Endodermal cell (in vitro differentiated cells): ENCODE measurements around the gene AKAP4. TPM values are rescaled to one million over a fixed set of nuclear protein-coding genes. Genes with fewer than 3 reads are reported as not detected.

Source experiments
- DNase-seq: peaks from one replicate; pipeline ENCODE4 v3.0.0-alpha.2; 2017
- H3K27ac ChIP-seq: 2 replicates; pipeline ENCODE4 v1.5.1; 2013; ENCODE audit warnings: mild to moderate bottlenecking, low read depth, low read length, moderate library complexity
- H3K27me3 ChIP-seq: 2 replicates; pipeline ENCODE4 v1.6.1; 2013; ENCODE audit warnings: mild to moderate bottlenecking, low read length, moderate library complexity; ENCODE audit not compliant: insufficient read depth, control insufficient read depth, poor library complexity, severe bottlenecking
- H3K36me3 ChIP-seq: 2 replicates; pipeline ENCODE4 v1.7.0; 2013; ENCODE audit warnings: mild to moderate bottlenecking, low read length, moderate library complexity; ENCODE audit not compliant: control insufficient read depth, insufficient read depth
- H3K4me1 ChIP-seq: one replicate; pipeline ENCODE4 v1.7.0; 2013; ENCODE audit warnings: low read length; ENCODE audit not compliant: control insufficient read depth, insufficient read depth
- H3K4me3 ChIP-seq: 2 replicates; pipeline ENCODE4 v1.5.1; 2013; ENCODE audit warnings: mild to moderate bottlenecking, low read length, moderate library complexity
- H3K9ac ChIP-seq: 2 replicates; pipeline ENCODE4 v1.6.1; 2013; ENCODE audit warnings: mild to moderate bottlenecking, low read length, moderate library complexity; ENCODE audit not compliant: poor library complexity, severe bottlenecking; ENCODE audit errors: extremely low read depth
- H3K9me3 ChIP-seq: 2 replicates; pipeline ENCODE4 v1.6.1; 2013; ENCODE audit warnings: mild to moderate bottlenecking, low read length, moderate library complexity; ENCODE audit not compliant: control insufficient read depth
- H3K27ac Mint-ChIP-seq: 2 replicates; pipeline ENCODE4 v1.8.0; 2020; ENCODE audit warnings: mixed read lengths
- H3K27me3 Mint-ChIP-seq: 2 replicates; pipeline ENCODE4 v1.8.0; 2021; ENCODE audit warnings: mild to moderate bottlenecking, mixed read lengths; ENCODE audit not compliant: insufficient read depth
- H3K36me3 Mint-ChIP-seq: 2 replicates; pipeline ENCODE4 v1.8.0; 2020; ENCODE audit warnings: low read depth, mixed read lengths
- H3K4me1 Mint-ChIP-seq: 2 replicates; pipeline ENCODE4 v1.8.0; 2020; ENCODE audit warnings: mixed read lengths
- H3K4me3 Mint-ChIP-seq: 2 replicates; pipeline ENCODE4 v1.8.0; 2020; ENCODE audit warnings: mild to moderate bottlenecking, moderate library complexity, mixed read lengths
- H3K9me3 Mint-ChIP-seq: 2 replicates; pipeline ENCODE4 v1.8.0; 2020; ENCODE audit warnings: mild to moderate bottlenecking, mixed read lengths
- WGBS, 2 experiments: methylation state at CpG; one replicate each; pipeline versions ENCODE4 v1.1.5 to v1.1.7; 2013; ENCODE audit warnings: missing lambda C conversion rate in 2 of 2, mixed read lengths in 1 of 2; ENCODE audit not compliant: insufficient coverage in 1 of 2, insufficient read length in 1 of 2; 5-methylcytosine and 5-hydroxymethylcytosine counted together
- total RNA-seq, 2 donors: library from RNA; stranded (reverse); fragmentation: NEBNext Ultra II Directional in 1 of 2; extraction: Animal tissue kit (Norgen Biotek cat#: 25700) in 1 of 2; gene quantifications; 2 replicates in 1 of 2; 3 replicates in 1 of 2; pipeline ENCODE4 v1.2.1, GENCODE V29; 2021
- TF ChIP-seq, protein P1 (sequence below): fragments of 200-600 bp; sonication (generic); conservative IDR thresholded peaks from 2 replicates; pipeline ENCODE4 v1.5.0; 2021; ENCODE audit warnings: antibody characterized with exemption, mild to moderate bottlenecking

The AKAP4 gene
- total RNA-seq, 2 donors from 2014 or later: not detected

- no peak for DNase-seq
- no peak overlapping the region for H3K9ac ChIP-seq
- Mint-ChIP-seq H3K9me3 (peaks cover 49% of the 10 kb centered on the region), H3K27me3 (peaks cover 7% of the 10 kb centered on the region), H3K4me1 (peaks cover 15% of the 10 kb centered on the region), H3K27ac (no peak overlapping the region), H3K36me3 (no peaks in the 10 kb centered on the region), H3K4me3 (no peak overlapping the region)
- peaks cover 3% of the 10 kb centered on the region for H3K4me1 ChIP-seq
- H3K27ac ChIP-seq: peak overlapping the region; percentile 32
- H3K4me3 ChIP-seq: no peak overlapping the region
- 60 to 84% methylated on average over 1 to 9 of the region's 9 CpGs for WGBS, 2 experiments
- TF ChIP-seq, protein P1, sequence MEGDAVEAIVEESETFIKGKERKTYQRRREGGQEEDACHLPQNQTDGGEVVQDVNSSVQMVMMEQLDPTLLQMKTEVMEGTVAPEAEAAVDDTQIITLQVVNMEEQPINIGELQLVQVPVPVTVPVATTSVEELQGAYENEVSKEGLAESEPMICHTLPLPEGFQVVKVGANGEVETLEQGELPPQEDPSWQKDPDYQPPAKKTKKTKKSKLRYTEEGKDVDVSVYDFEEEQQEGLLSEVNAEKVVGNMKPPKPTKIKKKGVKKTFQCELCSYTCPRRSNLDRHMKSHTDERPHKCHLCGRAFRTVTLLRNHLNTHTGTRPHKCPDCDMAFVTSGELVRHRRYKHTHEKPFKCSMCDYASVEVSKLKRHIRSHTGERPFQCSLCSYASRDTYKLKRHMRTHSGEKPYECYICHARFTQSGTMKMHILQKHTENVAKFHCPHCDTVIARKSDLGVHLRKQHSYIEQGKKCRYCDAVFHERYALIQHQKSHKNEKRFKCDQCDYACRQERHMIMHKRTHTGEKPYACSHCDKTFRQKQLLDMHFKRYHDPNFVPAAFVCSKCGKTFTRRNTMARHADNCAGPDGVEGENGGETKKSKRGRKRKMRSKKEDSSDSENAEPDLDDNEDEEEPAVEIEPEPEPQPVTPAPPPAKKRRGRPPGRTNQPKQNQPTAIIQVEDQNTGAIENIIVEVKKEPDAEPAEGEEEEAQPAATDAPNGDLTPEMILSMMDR: no peak
- no peaks in the 10 kb centered on the region for H3K36me3 ChIP-seq
- H3K27me3 ChIP-seq: no peaks in the 10 kb centered on the region
- H3K9me3 ChIP-seq: no peaks in the 10 kb centered on the region
Measured at GRCh38 chrX:50188859-50189600, 11.8 kb downstream of the AKAP4 start.

- 38 to 92% methylated on average over 2 to 3 of the region's 3 CpGs for WGBS, 2 experiments
- Mint-ChIP-seq H3K9me3 (peaks cover 66% of the 10 kb centered on the region), H3K36me3 (no peaks in the 10 kb centered on the region), H3K4me1 (peaks cover 33% of the 10 kb centered on the region), H3K27ac (peak overlapping the region; percentile 82), H3K4me3 (no peak overlapping the region), H3K27me3 (no peaks in the 10 kb centered on the region)
- TF ChIP-seq, protein P1: no peak
- H3K9me3 ChIP-seq: no peaks in the 10 kb centered on the region
- no peaks in the 10 kb centered on the region for H3K27me3 ChIP-seq
- no peak overlapping the region for H3K9ac ChIP-seq
- H3K4me1 ChIP-seq: peaks cover 3% of the 10 kb centered on the region
- H3K36me3 ChIP-seq: no peaks in the 10 kb centered on the region
- DNase-seq: peak; percentile 58
- no peak overlapping the region for H3K4me3 ChIP-seq
- no peak overlapping the region for H3K27ac ChIP-seq
Measured at GRCh38 chrX:50183891-50184290, 16.9 kb downstream of the AKAP4 start.

GRCh38 chrX:50180073-50180940 lies 20.5 kb downstream of the AKAP4 start:
- H3K9me3 ChIP-seq: no peaks in the 10 kb centered on the region
- H3K36me3 ChIP-seq: no peaks in the 10 kb centered on the region
- Mint-ChIP-seq H3K27me3 (no peaks in the 10 kb centered on the region), H3K4me3 (no peak overlapping the region), H3K36me3 (no peaks in the 10 kb centered on the region), H3K9me3 (peaks cover 74% of the 10 kb centered on the region), H3K27ac (no peak overlapping the region), H3K4me1 (peaks cover 28% of the 10 kb centered on the region)
- no peak overlapping the region for H3K9ac ChIP-seq
- no peak overlapping the region for H3K4me3 ChIP-seq
- DNase-seq: peak; percentile 43
- H3K27ac ChIP-seq: no peak overlapping the region
- H3K27me3 ChIP-seq: no peaks in the 10 kb centered on the region
- 77 to 93% methylated on average over 3 to 10 of the region's 10 CpGs for WGBS, 2 experiments
- TF ChIP-seq, protein P1: no peak
- H3K4me1 ChIP-seq: no peaks in the 10 kb centered on the region
